Measurements from ENCODE around the gene MAFB.

Gene MAFB

DNA sequence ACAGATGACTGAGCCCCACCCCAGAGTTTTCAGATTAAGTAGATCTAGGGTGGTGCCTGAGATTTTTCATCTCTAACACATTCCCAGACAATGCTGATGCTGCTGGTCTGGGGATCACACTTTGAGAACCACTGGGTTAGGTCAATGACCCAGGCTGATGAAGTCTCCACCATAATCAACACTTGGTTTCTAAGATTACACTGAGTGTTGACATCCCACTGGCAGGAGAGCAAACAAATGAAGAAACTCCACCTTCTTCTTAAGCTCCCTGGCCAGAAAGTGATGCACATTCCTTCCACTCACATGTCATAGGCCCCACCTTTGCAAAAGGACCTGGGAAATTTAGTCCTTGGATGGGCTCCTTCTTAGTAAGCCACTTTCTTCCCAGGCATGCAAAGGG, 53.1 kb downstream of the MAFB start:
- H3K36me3 ChIP-seq (ENCODE audit: control insufficient read depth, insufficient read depth, low read length): no peaks in the 10 kb centered on the region
- H3K9me3 ChIP-seq (ENCODE audit: control insufficient read depth, low read length): no peaks in the 10 kb centered on the region
- H3K27ac ChIP-seq (ENCODE audit: insufficient read depth, low read depth, low read length, poor library complexity, severe bottlenecking): no peak overlapping the region
- no peaks in the 10 kb centered on the region for H3K27me3 ChIP-seq (ENCODE audit: control insufficient read depth, insufficient read depth, low read length, poor library complexity, severe bottlenecking)
- no peaks in the 10 kb centered on the region for H3K4me1 ChIP-seq (ENCODE audit: control insufficient read depth, insufficient read depth, low read length)
- no peak overlapping the region for H3K4me3 ChIP-seq (ENCODE audit: insufficient read depth, low read depth, low read length)
